HL-60/S4 treated with phorbol 12-myristate 13-acetate at 8.2 ng/mL for 4 days and 3 days (cell line): ENCODE results near the gene KCNAB1.

Source experiments
- in situ Hi-C: fragments of 300-500 bp; cut with MboI; formaldehyde crosslinking; loops from 2 replicates; pipeline ENCODE4 v1.15.0; 2022; ENCODE audit warnings: low sequenced_read_pairs

The KCNAB1 gene

DNA sequence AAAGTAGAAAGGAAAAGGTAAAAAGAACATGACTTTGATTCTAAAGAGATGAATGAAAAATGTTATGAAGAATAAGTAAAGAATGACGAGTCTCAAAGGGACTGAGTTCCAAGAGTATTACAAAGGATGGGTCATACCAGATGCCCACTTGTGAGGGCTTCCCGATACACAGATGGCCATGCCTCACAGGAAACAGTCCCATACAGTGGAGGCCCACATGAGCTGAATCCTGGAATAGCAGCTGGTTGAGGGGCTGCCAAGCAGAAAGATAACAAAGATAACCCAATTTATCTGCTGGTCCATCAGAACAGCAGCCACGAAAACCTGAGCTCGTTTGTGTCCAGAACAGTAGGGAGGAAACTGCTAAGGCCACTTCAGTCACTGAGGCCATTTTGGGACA is 430.9 kb downstream of the KCNAB1 start:
- in situ Hi-C loops: loop anchor here (25.0 kb wide), 1 partner anchor 111 kb away; the partner anchor contains the start of gene TIPARP

DNA sequence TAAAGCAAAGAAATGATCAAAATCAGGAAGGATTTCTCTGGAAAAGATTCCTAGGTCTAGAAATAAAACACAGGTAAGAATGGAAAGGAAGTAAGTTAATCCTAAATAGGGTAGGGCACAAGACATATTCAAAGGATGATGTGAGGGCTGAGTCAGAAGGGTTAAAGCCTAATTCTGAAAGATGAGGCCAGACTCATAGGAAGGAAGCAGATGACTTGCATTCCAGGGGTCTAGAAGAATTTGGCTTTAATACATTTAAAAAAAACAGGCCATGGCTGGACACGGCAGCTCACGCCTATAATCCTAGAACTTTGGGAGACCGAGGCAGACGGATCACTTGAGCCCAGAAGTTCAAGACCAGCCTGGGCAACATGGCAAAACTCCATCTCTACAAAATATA is 431.4 kb downstream of the KCNAB1 start:
- in situ Hi-C loops: loop anchor here (25.0 kb wide), 1 partner anchor 111 kb away; the partner anchor contains the start of gene TIPARP

DNA sequence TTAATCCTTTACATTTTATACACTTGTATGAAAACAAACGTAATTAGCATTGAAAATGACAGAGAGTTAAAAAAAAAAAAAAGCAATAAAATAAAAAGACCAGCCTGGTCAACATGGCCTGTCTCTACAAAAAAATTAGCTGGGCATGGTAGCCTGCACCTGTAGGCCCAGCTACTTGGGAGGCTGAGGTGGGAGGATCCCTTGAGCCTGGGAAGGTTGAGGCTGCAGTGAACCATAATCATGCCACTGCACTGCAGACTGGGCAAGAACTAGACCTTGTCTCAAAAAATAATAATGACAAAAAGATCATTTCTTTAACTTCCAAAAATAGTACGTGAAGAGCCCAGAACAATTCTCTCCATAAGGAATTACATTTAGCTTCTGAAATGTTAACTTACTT is 432.6 kb downstream of the KCNAB1 start:
- in situ Hi-C loops: loop anchor here (25.0 kb wide), 1 partner anchor 109 kb away; the partner anchor contains the start of gene TIPARP

DNA sequence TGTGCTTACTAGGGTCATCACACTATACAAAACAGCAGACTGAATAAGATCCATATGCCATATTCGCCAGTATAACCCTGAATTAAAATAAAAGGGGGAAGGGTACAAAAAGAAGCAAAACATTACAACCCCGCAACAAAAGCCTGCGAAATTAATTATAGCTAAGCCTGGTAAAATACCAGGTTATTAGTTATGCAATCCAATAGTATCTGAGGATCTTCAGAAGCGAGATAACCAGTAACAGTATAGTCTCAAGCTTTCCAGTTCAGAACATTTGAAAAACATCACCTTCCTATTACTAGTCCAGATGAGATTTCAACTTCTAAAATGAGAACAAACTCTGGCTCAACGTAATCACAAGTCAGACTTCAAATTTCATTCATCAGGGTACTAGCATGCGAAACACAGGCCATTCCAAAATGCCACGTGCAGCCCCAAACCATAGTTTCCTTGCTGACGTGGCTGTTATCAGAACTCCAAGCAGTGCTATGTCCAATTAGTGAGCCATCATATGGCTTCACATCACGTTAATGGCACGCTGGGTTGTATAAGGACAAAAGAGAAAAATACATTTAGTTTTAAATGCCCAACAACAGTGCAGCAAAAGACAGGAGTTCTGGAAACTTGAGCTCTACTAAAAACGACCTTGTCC is 433.5 kb downstream of the KCNAB1 start:
- in situ Hi-C loops: loop anchor here (25.0 kb wide), 1 partner anchor 108 kb away; the partner anchor contains the start of gene TIPARP

GRCh38 chr3:156554515-156554841 is 434.1 kb downstream of the KCNAB1 start:
- in situ Hi-C loops: loop anchor here (25.0 kb wide), 1 partner anchor 108 kb away; the partner anchor contains the start of gene TIPARP

DNA sequence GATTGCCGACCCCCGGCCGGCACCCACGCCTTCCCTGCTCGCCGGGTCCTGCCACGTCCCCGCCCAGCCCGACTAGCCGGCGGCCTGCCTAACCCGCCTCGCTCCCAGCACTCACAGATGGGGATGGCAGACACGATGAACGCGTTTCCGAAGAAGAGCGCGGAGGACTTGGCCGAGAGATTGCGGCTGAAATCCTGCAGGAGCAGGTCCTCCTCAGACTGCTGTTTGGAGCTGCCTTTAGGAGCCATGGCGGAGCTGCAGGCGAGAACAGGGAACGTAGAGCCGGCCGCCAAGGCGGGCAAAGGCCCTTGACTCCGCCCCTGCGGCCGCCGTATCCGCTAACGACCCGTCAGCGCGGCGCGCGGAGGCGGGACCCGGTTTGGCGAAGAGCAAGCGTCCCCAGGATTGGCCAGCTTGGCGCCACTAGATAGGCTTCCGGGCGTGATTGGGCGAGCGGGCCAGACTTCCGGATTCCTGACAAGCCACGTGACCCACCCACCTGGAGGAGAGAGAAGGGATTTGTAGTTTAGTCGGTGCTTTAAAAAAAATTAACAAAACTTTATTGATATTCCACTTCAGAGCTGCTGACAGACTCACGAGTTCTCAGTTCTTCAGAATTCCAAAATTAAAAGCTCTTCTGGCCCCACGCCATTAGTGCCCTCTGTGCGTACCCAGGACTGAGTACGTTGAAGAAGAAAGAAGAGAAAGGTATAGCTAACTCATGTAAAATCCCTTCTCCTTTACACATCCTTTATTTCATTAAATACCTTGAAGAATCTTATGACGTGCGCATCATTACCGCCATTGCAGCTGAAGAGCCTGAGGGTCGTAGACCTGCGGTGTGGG is 434.7 kb downstream of the KCNAB1 start, which contains the start of gene SSR3:
TSS of gene SSR3 (minus strand) at position 276 of the 846 bp plus-strand sequence. CDS start at position 248, 28 bp downstream.
- in situ Hi-C loops: loop anchor here (25.0 kb wide), 1 partner anchor 107 kb away; the partner anchor contains the start of gene TIPARP

DNA sequence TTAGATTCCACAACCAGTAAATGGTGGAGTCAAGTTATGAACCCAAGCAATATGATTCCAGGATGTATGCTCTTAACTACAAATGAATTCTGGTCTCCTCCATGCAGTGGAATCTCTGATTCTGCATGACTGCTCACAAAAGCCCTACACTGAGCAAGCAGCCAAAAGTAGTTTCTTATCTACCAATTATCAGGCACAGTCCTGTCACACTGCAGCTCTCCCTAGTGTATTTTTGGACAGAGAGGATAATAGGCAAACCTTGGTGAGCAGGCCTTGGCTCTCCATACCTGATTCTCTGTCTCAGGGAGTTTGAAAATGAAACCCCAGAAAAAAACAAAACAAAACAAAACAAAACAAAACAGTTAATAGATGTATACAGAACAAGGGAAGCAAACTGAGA is 438.0 kb downstream of the KCNAB1 start:
- in situ Hi-C loops: loop anchor here (25.0 kb wide), 1 partner anchor 104 kb away; the partner anchor contains the start of gene TIPARP

DNA sequence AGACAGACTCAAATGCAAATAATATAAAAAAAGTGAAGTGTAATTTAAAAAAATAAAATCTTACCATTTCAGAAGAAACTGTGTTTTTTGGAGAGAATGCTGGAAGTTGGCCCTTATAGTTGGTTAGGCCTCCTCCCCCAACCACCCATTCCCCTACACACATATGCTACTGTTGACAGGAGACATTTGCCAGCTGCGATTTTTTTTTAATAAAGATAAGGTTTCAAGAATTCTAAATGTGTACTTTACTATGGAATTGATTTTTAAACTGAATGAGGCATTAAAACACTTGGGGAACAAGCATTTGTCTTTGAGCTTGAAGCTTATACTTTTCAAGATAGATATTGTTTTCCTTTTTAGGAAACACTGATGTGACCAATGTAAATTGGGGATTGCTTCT is 438.9 kb downstream of the KCNAB1 start:
- in situ Hi-C loops: loop anchor here (25.0 kb wide), 1 partner anchor 103 kb away; the partner anchor contains the start of gene TIPARP

DNA sequence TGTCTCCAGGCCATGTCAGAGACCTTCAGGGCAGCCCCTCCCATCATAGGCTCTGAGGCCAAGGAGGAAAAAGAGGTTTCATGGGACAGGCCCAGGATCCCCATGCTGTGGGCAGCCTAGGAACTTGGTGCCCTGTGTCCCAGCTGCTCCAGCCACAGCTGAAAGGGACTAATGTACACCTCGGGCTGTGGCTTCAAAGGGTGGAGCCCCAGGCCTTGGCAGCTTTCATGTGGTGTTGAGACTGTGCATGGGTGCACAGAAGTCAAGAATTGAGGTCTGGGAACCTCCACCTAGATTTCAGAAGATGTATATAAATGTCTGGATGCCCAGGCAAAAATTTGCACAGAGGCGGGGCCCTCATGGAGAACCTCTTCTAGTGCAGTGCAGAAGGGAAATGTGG is 441.2 kb downstream of the KCNAB1 start:
- in situ Hi-C loops: loop anchor here (25.0 kb wide), 1 partner anchor 101 kb away; the partner anchor contains the start of gene TIPARP

DNA sequence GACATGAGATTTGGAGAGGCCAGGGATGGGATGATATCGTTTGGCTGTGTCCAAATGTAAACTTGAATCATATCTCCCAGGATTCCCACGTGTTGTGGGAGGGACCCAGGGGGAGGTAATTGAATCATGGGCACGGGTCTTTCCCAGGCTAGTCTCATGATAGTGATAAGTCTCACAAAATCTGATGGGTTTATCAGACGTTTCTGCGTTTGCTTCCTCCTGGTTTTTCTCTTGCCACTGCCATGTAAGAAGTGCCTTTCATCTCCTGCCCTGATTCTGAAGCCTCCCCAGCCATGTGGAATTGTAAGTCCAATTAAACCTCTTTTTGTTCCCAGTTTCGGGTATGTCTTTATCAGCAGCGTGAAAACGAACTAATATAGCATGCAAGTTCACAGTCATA is 442.1 kb downstream of the KCNAB1 start:
- in situ Hi-C loops: loop anchor here (25.0 kb wide), 1 partner anchor 100 kb away; the partner anchor contains the start of gene TIPARP

DNA sequence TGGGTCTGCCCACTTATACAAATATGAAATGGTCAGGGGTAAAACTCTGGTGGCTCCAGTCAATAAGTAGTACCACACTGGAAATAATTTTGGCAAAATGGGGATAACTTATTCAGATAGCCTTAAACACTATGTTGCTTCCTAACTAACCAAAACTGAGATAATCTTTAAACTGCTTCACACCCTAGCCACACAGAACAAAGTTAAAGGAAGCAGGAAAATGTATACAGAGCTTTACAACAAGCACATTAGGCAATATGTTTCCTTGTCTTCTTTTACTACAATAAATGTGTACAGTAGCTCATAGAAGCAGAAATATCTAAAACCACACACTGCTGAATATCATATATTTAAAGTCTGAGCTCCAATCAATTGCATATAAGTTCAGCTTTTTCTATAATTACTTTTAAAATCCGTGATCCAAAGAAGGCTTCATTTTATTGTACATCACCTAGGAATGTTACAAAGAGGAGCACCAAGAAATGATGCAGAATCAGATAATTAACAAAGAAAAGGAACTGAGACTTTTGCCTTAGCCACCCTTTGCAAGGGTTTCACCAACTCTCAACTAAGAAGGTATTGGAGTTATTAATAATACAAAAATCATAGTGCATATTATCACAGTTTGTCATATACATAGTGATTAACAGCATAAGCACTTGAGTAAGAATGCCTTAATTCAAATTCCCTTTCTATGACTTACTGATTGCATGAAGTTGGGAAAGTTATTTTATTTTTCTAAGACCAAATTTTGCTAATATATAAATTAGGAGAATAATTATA is 443.7 kb downstream of the KCNAB1 start:
- in situ Hi-C loops: loop anchor here (25.0 kb wide), 1 partner anchor 98 kb away; the partner anchor contains the start of gene TIPARP

DNA sequence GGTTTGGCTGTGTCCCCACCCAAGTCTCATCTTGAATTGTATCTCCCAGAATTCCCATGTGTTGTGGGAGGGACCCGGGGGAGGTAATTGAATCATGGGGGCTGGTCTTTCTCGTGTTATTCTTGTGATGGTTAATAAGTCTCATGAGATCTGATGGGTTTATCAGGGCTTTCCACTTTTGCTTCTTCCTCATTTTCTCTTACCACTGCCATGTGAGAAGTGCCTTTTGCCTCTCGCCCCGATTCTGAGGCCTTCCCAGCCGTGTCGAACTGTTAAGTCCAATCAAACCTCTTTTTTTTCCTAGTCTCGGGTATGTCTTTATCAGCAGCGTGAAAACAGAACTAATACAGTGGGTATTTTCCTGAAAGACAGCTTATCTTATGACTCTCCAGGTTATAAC is 448.6 kb downstream of the KCNAB1 start:
- in situ Hi-C loops: loop anchor here (25.0 kb wide), 1 partner anchor 93 kb away; the partner anchor contains the start of gene TIPARP

GRCh38 chr3:156569881-156570280 is 449.5 kb downstream of the KCNAB1 start:
- in situ Hi-C loops: loop anchor here (25.0 kb wide), 1 partner anchor 92 kb away; the partner anchor contains the start of gene TIPARP

GRCh38 chr3:156575641-156576040 is 455.3 kb downstream of the KCNAB1 start:
- in situ Hi-C loops: no loop called here

DNA sequence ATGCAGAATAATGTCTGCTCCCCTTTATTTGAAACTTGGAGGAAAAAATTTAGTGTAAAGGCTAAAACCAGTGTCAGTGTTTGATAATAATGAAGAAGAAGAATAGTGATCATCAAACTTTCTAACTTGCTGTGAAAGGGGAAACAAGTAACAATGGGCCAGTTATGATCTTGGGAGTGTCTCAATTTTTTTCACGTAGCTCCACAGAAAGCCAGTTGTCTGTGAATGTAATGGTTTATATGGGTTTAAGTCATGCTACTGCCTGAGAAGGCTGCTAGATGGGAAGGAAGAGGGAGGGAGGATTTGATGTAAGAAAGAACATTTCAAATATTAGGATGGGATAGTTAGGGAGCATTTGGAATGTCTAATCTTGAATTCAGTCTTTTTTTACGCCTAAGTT is 455.7 kb downstream of the KCNAB1 start:
- in situ Hi-C loops: no loop called here

- in situ Hi-C loops: no loop called here
Observed at GRCh38 chr3:156576651-156577348, 456.4 kb downstream of the KCNAB1 start.

GRCh38 chr3:156577736-156578135 is 457.4 kb downstream of the KCNAB1 start:
- in situ Hi-C loops: no loop called here

DNA sequence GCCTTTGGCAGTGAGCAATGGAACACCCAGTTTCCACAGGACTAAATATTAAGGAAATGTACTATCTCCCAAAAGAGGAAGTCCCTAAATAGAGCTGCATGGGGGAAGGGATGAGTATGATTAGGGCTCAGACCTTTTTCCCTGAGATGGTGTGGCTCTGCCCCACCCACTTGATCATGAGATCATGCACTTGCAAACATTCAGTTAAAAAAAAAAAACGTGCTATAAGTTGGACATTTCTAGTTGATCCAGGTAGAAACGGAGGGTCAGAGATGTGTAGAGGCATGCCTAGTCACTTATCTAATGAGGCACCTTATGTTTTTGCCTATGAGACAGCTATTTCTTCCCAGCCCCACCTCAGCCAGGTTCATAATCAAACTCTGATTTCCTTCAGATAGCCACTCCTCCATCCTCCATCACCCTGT is 459.1 kb downstream of the KCNAB1 start:
- in situ Hi-C loops: no loop called here

- in situ Hi-C loops: no loop called here
Observed at GRCh38 chr3:156581033-156581432, 460.7 kb downstream of the KCNAB1 start.

DNA sequence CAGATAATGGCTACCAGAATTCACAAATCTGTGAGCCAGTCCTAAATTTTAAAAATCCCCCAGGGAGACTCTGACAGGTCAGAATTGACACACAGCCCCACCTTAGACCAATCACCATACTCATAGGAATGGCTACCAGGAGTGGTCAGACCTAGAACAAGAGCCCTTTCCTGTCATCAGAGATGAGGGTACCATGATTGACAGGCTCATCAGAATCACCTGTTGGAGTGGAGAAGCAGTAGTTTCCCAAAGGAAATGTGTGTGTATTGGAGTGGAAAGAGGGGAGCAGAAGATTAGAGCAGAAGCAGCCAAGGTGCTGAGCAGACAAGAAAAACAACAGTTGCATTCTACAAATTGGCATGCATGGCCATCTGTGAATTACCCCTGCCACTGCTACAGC is 461.6 kb downstream of the KCNAB1 start:
- in situ Hi-C loops: no loop called here
